ENCODE measurements around the gene KIAA1217. TPM values are rescaled to one million over a fixed set of nuclear protein-coding genes. Genes with fewer than 3 reads are reported as not detected.

KIAA1217 gene
- total and polyA plus RNA-seq, 2 of the 4 experiments (the other 2 are of a cell fraction) = 3.4 to 4.4 TPM

DNA sequence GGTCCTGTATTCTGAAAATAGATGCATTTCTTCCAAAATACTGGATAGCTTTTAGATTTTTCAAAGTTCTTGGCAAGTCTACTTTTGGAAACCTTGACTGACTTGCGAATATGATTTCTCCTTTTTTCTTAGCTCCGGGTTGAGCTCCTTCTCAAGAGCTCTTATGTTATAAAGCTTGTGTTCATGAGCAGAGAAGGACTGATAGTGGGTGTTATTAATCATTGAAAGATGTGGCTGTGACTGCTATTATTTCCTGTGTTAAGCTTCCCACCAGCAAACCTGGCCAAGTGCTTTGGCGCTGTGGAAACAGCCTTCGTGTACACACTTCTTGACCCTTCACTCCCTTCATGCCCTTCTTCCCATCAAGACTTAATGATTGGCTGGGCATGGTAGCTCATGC, 98.2 kb downstream of the KIAA1217 start:
- Histone ChIP-seq H3K9me1 (ENCODE audit: insufficient read depth, low read length) (no peaks in the 10 kb centered on the region), H3K9ac (ENCODE audit: low read depth, low read length) (no peak overlapping the region), H2AK9ac (replicated peaks; ENCODE audit: low read depth, low read length, poor library complexity) (no peak overlapping the region), H2BK120ac (ENCODE audit: low read depth, low read length) (no peak overlapping the region), H2BK15ac (ENCODE audit: low read depth, low read length) (no peak overlapping the region), H3K4me3 (ENCODE audit: insufficient read depth, low read depth, low read length) (no peak overlapping the region), H2AFZ (replicated peaks; ENCODE audit: low read length, poor library complexity) (no peak overlapping the region), H4K20me1 (ENCODE audit: insufficient read depth, low read length) (no peaks in the 10 kb centered on the region), H4K5ac (ENCODE audit: low read depth, low read length) (no peak overlapping the region), H3K79me1 (ENCODE audit: low read depth in 1 of 2, low read length in 2 of 2) (no peaks in the 10 kb centered on the region), H3K18ac (ENCODE audit: low read depth, low read length) (no peak overlapping the region), H2AK5ac (ENCODE audit: low read depth, low read length) (no peak overlapping the region), H4K91ac (ENCODE audit: insufficient read depth, low read depth, low read length) (no peak overlapping the region), H3K4me2 (ENCODE audit: low read depth, low read length) (no peak overlapping the region), H3K56ac (ENCODE audit: extremely low read depth, insufficient read depth, low read length) (no peak overlapping the region), H2BK20ac (ENCODE audit: low read depth, low read length) (no peak overlapping the region), H3K4me1 (ENCODE audit: control insufficient read depth, insufficient read depth, low read length) (no peaks in the 10 kb centered on the region), H3K9me3 (ENCODE audit: control insufficient read depth, insufficient read depth, low read length) (no peaks in the 10 kb centered on the region), H3K36me3 (ENCODE audit: control insufficient read depth, insufficient read depth, low read length) (no peaks in the 10 kb centered on the region), H2BK5ac (ENCODE audit: low read depth, low read length, poor library complexity, severe bottlenecking) (no peak overlapping the region), H3K27ac (ENCODE audit: insufficient read depth, low read length) (no peak overlapping the region), H4K8ac (ENCODE audit: low read depth in 2 of 2, low read length in 2 of 2) (no peak overlapping the region), H3K4ac (ENCODE audit: low read depth, low read length) (no peak overlapping the region), H3K23ac (ENCODE audit: low read depth, low read length) (no peak overlapping the region), H3K27me3 (ENCODE audit: control insufficient read depth, insufficient read depth, low read length) (peaks cover 6% of the 10 kb centered on the region), H3K14ac (replicated peaks; ENCODE audit: low read depth, low read length) (no peak overlapping the region)
- dilution Hi-C loops (cut with HindIII; ENCODE audit: low sequenced_read_pairs, unreplicated experiment) (no loop called here), in situ Hi-C loops (cut with MboI; ENCODE audit: low sequenced_read_pairs) (no loop called here), intact Hi-C loops (cut with micrococcal nuclease) (no loop called here)
- CTCF ChIA-PET = interaction anchor here (0.8 kb wide), 1 partner anchor 9 kb away, joined by 3 read pairs; no protein-coding TSS in a partner anchor
- TF ChIP-seq SMC3 (IDR thresholded peaks at IDR 0.05; ENCODE audit: low read depth, low read length) (no peak), MAFK (IDR thresholded peaks at IDR 0.05; ENCODE audit: low read depth, low read length) (no peak), MAZ (IDR thresholded peaks at IDR 0.05; ENCODE audit: borderline replicate concordance, low read depth, low read length) (no peak), CEBPB (IDR thresholded peaks at IDR 0.05; ENCODE audit: low read depth, low read length) (no peak), RFX5 (IDR thresholded peaks at IDR 0.05; ENCODE audit: low read depth, low read length) (no peak), CHD1 (IDR thresholded peaks at IDR 0.05; ENCODE audit: low read depth, low read length) (no peak), BHLHE40 (IDR thresholded peaks at IDR 0.05; ENCODE audit: low read depth, low read length) (no peak), RAD21 (IDR thresholded peaks at IDR 0.05; ENCODE audit: low read length) (no peak), POLR2A (IDR thresholded peaks at IDR 0.05; ENCODE audit: low read depth, low read length) (no peak), FOS (IDR thresholded peaks at IDR 0.05; ENCODE audit: low read depth, low read length) (no peak), NFE2L2 (IDR thresholded peaks at IDR 0.05; ENCODE audit: low read depth, low read length) (no peak), RCOR1 (IDR thresholded peaks at IDR 0.05; ENCODE audit: insufficient replicate concordance, low read length) (no peak), MXI1 (IDR thresholded peaks at IDR 0.05; ENCODE audit: borderline replicate concordance, low read depth, low read length) (no peak)
- TF ChIP-seq, protein P1, sequence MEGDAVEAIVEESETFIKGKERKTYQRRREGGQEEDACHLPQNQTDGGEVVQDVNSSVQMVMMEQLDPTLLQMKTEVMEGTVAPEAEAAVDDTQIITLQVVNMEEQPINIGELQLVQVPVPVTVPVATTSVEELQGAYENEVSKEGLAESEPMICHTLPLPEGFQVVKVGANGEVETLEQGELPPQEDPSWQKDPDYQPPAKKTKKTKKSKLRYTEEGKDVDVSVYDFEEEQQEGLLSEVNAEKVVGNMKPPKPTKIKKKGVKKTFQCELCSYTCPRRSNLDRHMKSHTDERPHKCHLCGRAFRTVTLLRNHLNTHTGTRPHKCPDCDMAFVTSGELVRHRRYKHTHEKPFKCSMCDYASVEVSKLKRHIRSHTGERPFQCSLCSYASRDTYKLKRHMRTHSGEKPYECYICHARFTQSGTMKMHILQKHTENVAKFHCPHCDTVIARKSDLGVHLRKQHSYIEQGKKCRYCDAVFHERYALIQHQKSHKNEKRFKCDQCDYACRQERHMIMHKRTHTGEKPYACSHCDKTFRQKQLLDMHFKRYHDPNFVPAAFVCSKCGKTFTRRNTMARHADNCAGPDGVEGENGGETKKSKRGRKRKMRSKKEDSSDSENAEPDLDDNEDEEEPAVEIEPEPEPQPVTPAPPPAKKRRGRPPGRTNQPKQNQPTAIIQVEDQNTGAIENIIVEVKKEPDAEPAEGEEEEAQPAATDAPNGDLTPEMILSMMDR (conservative IDR thresholded peaks at IDR 0.05; ENCODE audit: low read depth, low read length) = no peak
- TF ChIP-seq, protein P2, sequence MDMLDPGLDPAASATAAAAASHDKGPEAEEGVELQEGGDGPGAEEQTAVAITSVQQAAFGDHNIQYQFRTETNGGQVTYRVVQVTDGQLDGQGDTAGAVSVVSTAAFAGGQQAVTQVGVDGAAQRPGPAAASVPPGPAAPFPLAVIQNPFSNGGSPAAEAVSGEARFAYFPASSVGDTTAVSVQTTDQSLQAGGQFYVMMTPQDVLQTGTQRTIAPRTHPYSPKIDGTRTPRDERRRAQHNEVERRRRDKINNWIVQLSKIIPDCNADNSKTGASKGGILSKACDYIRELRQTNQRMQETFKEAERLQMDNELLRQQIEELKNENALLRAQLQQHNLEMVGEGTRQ (IDR thresholded peaks at IDR 0.05; ENCODE audit: low read depth, low read length) = no peak
- TF ChIP-seq, protein P3, sequence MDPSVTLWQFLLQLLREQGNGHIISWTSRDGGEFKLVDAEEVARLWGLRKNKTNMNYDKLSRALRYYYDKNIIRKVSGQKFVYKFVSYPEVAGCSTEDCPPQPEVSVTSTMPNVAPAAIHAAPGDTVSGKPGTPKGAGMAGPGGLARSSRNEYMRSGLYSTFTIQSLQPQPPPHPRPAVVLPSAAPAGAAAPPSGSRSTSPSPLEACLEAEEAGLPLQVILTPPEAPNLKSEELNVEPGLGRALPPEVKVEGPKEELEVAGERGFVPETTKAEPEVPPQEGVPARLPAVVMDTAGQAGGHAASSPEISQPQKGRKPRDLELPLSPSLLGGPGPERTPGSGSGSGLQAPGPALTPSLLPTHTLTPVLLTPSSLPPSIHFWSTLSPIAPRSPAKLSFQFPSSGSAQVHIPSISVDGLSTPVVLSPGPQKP (IDR thresholded peaks at IDR 0.05; ENCODE audit: borderline replicate concordance, low read depth, low read length) = no peak
- ATAC-seq (ENCODE audit: low read depth) (no peak), DNase-seq (no peak)
- WGBS, 2 experiments (ENCODE audit: extremely low coverage in 2 of 2, insufficient read length in 1 of 2) = no CpG with 5 or more reads among the region's 4 CpGs
- POLR2A ChIA-PET (ENCODE audit: unreplicated experiment) = no interaction called here
- no TSS peak for BruUV-seq (replicated peaks)
